HPDE6-E6E7 (cell line): ENCODE results near the gene NUTM2D.
"Not testable (repeated sequence)": the region's sequence is repeated elsewhere in the genome, so short reads cannot be mapped to it uniquely, and the experiment has no call there.

ENCODE experiments used
- DNase-seq: peaks from one replicate; pipeline ENCODE4 v3.0.0; 2011; ENCODE audit warnings: missing footprints; ENCODE audit errors: extremely low spot score

The NUTM2D gene

GRCh38 chr10:87357444-87357843 is at the start of gene NUTM2D:
NUTM2D (plus strand) TSS chr10:87357744; CDS start chr10:87358266, 522 bp downstream.
- DNase-seq, result not testable (repeated sequence)

GRCh38 chr10:87308702-87309101 is 48.8 kb upstream of the NUTM2D start:
- not testable (repeated sequence) for DNase-seq

- DNase-seq, result not testable (repeated sequence)
Observed at GRCh38 chr10:87309657-87310056, 47.9 kb upstream of the NUTM2D start.

- not testable (repeated sequence) for DNase-seq
Observed at GRCh38 chr10:87311521-87311920, 46.0 kb upstream of the NUTM2D start.

- not testable (repeated sequence) for DNase-seq
Observed at GRCh38 chr10:87313649-87314359, 43.7 kb upstream of the NUTM2D start.

GRCh38 chr10:87314360-87314973 is 43.1 kb upstream of the NUTM2D start:
- DNase-seq, result not testable (repeated sequence)

GRCh38 chr10:87321505-87321904 is 36.0 kb upstream of the NUTM2D start:
- not testable (repeated sequence) for DNase-seq

GRCh38 chr10:87324559-87324958 is 33.0 kb upstream of the NUTM2D start:
- DNase-seq, result not testable (repeated sequence)

- DNase-seq, result not testable (repeated sequence)
Observed at GRCh38 chr10:87327958-87328357, 29.6 kb upstream of the NUTM2D start.

- DNase-seq, result not testable (repeated sequence)
Observed at GRCh38 chr10:87329131-87329530, 28.4 kb upstream of the NUTM2D start.

- not testable (repeated sequence) for DNase-seq
Observed at GRCh38 chr10:87332687-87333086, 24.9 kb upstream of the NUTM2D start.

GRCh38 chr10:87340411-87340810 is 17.1 kb upstream of the NUTM2D start:
- DNase-seq, result not testable (repeated sequence)

GRCh38 chr10:87341546-87342142 is 15.9 kb upstream of the NUTM2D start:
- DNase-seq, result not testable (repeated sequence)

- peak; percentile 17 for DNase-seq
Observed at GRCh38 chr10:87342249-87342710, 15.3 kb upstream of the NUTM2D start.

- not testable (repeated sequence) for DNase-seq
Observed at GRCh38 chr10:87342711-87343258, 14.8 kb upstream of the NUTM2D start.

- DNase-seq, result not testable (repeated sequence)
Observed at GRCh38 chr10:87345743-87346142, 11.8 kb upstream of the NUTM2D start.

GRCh38 chr10:87350161-87350560 is 7.4 kb upstream of the NUTM2D start:
- DNase-seq, result not testable (repeated sequence)

- DNase-seq, result not testable (repeated sequence)
Observed at GRCh38 chr10:87352825-87353224, 4.7 kb upstream of the NUTM2D start.

- DNase-seq, result not testable (repeated sequence)
Observed at GRCh38 chr10:87355110-87355509, 2.4 kb upstream of the NUTM2D start.

- not testable (repeated sequence) for DNase-seq
Observed at GRCh38 chr10:87358159-87358558, 615 bp downstream of the NUTM2D start.

- DNase-seq, result not testable (repeated sequence)
Observed at GRCh38 chr10:87369514-87370112, 12.1 kb downstream of the NUTM2D start.

GRCh38 chr10:87374091-87374490 is 16.5 kb downstream of the NUTM2D start:
- not testable (repeated sequence) for DNase-seq
